Astrocyte (in vitro differentiated cells and primary cell): ENCODE measurements around the gene LGR4. TPM values are rescaled to one million over a fixed set of nuclear protein-coding genes. Genes with fewer than 3 reads are reported as not detected.

Source experiments
- DNase-seq: peaks from one replicate; pipeline ENCODE4 v3.0.0-alpha.2; 2010; ENCODE audit warnings: low read depth
- FAIRE-seq: peaks from 2 replicates; lab custom pipeline; 2011; peaks lifted over from hg19 to GRCh38; lab: Jason Lieb, UNC
- H2AFZ ChIP-seq: 2 replicates; pipeline ENCODE4 v1.6.0; 2012; ENCODE audit warnings: low read depth, low read length, inconsistent platforms
- H3K27ac ChIP-seq: 2 replicates; pipeline ENCODE4 v1.5.1; 2011; ENCODE audit warnings: low read depth, low read length, inconsistent platforms
- H3K27me3 ChIP-seq: 2 replicates; pipeline ENCODE4 v1.6.0; 2011; ENCODE audit warnings: low read length, inconsistent platforms; ENCODE audit not compliant: insufficient read depth
- H3K36me3 ChIP-seq: 2 replicates; pipeline ENCODE4 v1.5.1; 2011; ENCODE audit warnings: low read length, inconsistent platforms; ENCODE audit not compliant: insufficient read depth
- H3K4me1 ChIP-seq: 2 replicates; pipeline ENCODE4 v1.5.1; 2011; ENCODE audit warnings: low read length, inconsistent platforms; ENCODE audit not compliant: insufficient read depth
- H3K4me2 ChIP-seq: 2 replicates; pipeline ENCODE4 v1.6.0; 2012; ENCODE audit warnings: low read length, inconsistent platforms
- H3K4me3 ChIP-seq: 2 replicates; pipeline ENCODE4 v1.5.1; 2011; ENCODE audit warnings: low read depth, mild to moderate bottlenecking, low read length, inconsistent platforms; ENCODE audit not compliant: insufficient read depth
- H3K79me2 ChIP-seq: 2 replicates; pipeline ENCODE4 v1.6.0; 2012; ENCODE audit warnings: mild to moderate bottlenecking, low read length, inconsistent platforms; ENCODE audit not compliant: insufficient read depth
- H3K9ac ChIP-seq: 2 replicates; pipeline ENCODE4 v1.6.0; 2012; ENCODE audit warnings: mild to moderate bottlenecking, low read length, inconsistent platforms
- H3K9me3 ChIP-seq: 2 replicates; pipeline ENCODE4 v1.5.1; 2012; ENCODE audit warnings: low read depth, mild to moderate bottlenecking, low read length, inconsistent platforms; ENCODE audit not compliant: insufficient read depth
- H4K20me1 ChIP-seq: 2 replicates; pipeline ENCODE4 v1.6.0; 2012; ENCODE audit warnings: low read length, inconsistent platforms; ENCODE audit not compliant: insufficient read depth
- H3K27ac Mint-ChIP-seq: one replicate; pipeline ENCODE4 v1.8.0; 2021; ENCODE audit warnings: mild to moderate bottlenecking, mixed read lengths; ENCODE audit not compliant: unreplicated experiment
- H3K27me3 Mint-ChIP-seq: one replicate; pipeline ENCODE4 v1.8.0; 2021; ENCODE audit warnings: low read depth, mixed read lengths; ENCODE audit not compliant: unreplicated experiment
- H3K36me3 Mint-ChIP-seq: one replicate; pipeline ENCODE4 v1.8.0; 2021; ENCODE audit warnings: low read depth, mixed read lengths; ENCODE audit not compliant: unreplicated experiment
- H3K4me1 Mint-ChIP-seq: one replicate; pipeline ENCODE4 v1.8.0; 2021; ENCODE audit warnings: low read depth, mixed read lengths; ENCODE audit not compliant: unreplicated experiment
- H3K4me3 Mint-ChIP-seq: one replicate; pipeline ENCODE4 v1.8.0; 2021; ENCODE audit warnings: mild to moderate bottlenecking, moderate library complexity, mixed read lengths; ENCODE audit not compliant: unreplicated experiment
- H3K9me3 Mint-ChIP-seq: one replicate; pipeline ENCODE4 v1.8.0; 2021; ENCODE audit warnings: mild to moderate bottlenecking, mixed read lengths; ENCODE audit not compliant: unreplicated experiment
- CTCF ChIP-seq: IDR thresholded peaks from 2 replicates; pipeline ENCODE4 v1.5.1; 2011; ENCODE audit warnings: low read depth, mild to moderate bottlenecking, inconsistent platforms, low read length, moderate library complexity; ENCODE audit not compliant: insufficient read depth
- EZH2 ChIP-seq: IDR thresholded peaks from 2 replicates; pipeline ENCODE4 v1.6.1; 2012; ENCODE audit warnings: mild to moderate bottlenecking, low read length, inconsistent platforms; ENCODE audit not compliant: insufficient read depth
- total RNA-seq: library from RNA; stranded (reverse); gene quantifications from 2 replicates; pipeline ENCODE4 v1.2.1, GENCODE V29; 2021

Gene LGR4
- total RNA-seq, 1 donor from 2014 or later = 50.0 TPM

- peaks cover 26% of the 10 kb centered on the region for H3K4me1 ChIP-seq
- H3K4me2 ChIP-seq = peak overlapping the region; percentile 30
- no peaks in the 10 kb centered on the region for H3K36me3 ChIP-seq
- H2AFZ ChIP-seq = no peak overlapping the region
- H3K4me1 Mint-ChIP-seq = peaks cover 15% of the 10 kb centered on the region
- H3K27ac ChIP-seq = peak overlapping the region; percentile 30
- H3K4me3 Mint-ChIP-seq = no peak overlapping the region
- no peak overlapping the region for H3K27ac Mint-ChIP-seq
- no peaks in the 10 kb centered on the region for H3K27me3 ChIP-seq
- no peaks in the 10 kb centered on the region for H3K27me3 Mint-ChIP-seq
- H4K20me1 ChIP-seq = peaks cover 48% of the 10 kb centered on the region
- no peak overlapping the region for H3K4me3 ChIP-seq
- DNase-seq (peak; percentile 55), FAIRE-seq (no peak)
- H3K79me2 ChIP-seq = peaks cover 80% of the 10 kb centered on the region
- H3K9me3 ChIP-seq = no peaks in the 10 kb centered on the region
- TF ChIP-seq EZH2 (no peak), CTCF (no peak)
- no peak overlapping the region for H3K9ac ChIP-seq
- H3K36me3 Mint-ChIP-seq = no peaks in the 10 kb centered on the region
- H3K9me3 Mint-ChIP-seq = no peaks in the 10 kb centered on the region
These were observed 42.7 kb downstream of the LGR4 start for GRCh38 chr11:27429761-27430393.

- FAIRE-seq = peak; percentile 76
These were observed 45.2 kb downstream of the LGR4 start for GRCh38 chr11:27427183-27427980.

More at GRCh38 chr11:27427183-27427980, 45.2 kb downstream of the LGR4 start:
- Mint-ChIP-seq H3K27ac (peak overlapping the region; percentile 96), H3K27me3 (no peaks in the 10 kb centered on the region), H3K9me3 (no peaks in the 10 kb centered on the region), H3K36me3 (peaks cover 5% of the 10 kb centered on the region), H3K4me3 (peak overlapping the region; percentile 51), H3K4me1 (peaks cover 19% of the 10 kb centered on the region)
- peaks cover 83% of the 10 kb centered on the region for H3K79me2 ChIP-seq
- H3K4me3 ChIP-seq = no peak overlapping the region
- H4K20me1 ChIP-seq = peaks cover 48% of the 10 kb centered on the region
- no peak overlapping the region for H2AFZ ChIP-seq
- H3K9ac ChIP-seq = peak overlapping the region; percentile 45
- DNase-seq = peak; percentile 69
- no peaks in the 10 kb centered on the region for H3K36me3 ChIP-seq
- peak overlapping the region; percentile 69 for H3K27ac ChIP-seq
- peak overlapping the region; percentile 68 for H3K4me2 ChIP-seq
- H3K27me3 ChIP-seq = no peaks in the 10 kb centered on the region
- H3K9me3 ChIP-seq = no peaks in the 10 kb centered on the region
- peaks cover 26% of the 10 kb centered on the region for H3K4me1 ChIP-seq
- TF ChIP-seq CTCF (no peak), EZH2 (no peak)
